NCI-H2196 treated with DMSO at 0.1 percent for 48 hours (cell line): ENCODE measurements around the gene CDK6.

Experiments used
- DNase-seq: peaks from one replicate; lab custom pipeline; 2025; ENCODE audit not compliant: unreplicated experiment; lab: John Stamatoyannopoulos, UW

Gene CDK6

GRCh38 chr7:92631067-92631849 lies 205.1 kb downstream of the CDK6 start:
- no peak for DNase-seq

GRCh38 chr7:92629779-92630178 lies 206.6 kb downstream of the CDK6 start:
- DNase-seq: no peak

GRCh38 chr7:92627956-92628355 lies 208.4 kb downstream of the CDK6 start:
- DNase-seq: no peak

GRCh38 chr7:92626281-92626809 lies 210.0 kb downstream of the CDK6 start:
- no peak for DNase-seq

- no peak for DNase-seq
These were observed 210.8 kb downstream of the CDK6 start for GRCh38 chr7:92625617-92626016.

- no peak for DNase-seq
These were observed 211.9 kb downstream of the CDK6 start for GRCh38 chr7:92624298-92624996.

- DNase-seq: no peak
These were observed 212.8 kb downstream of the CDK6 start for GRCh38 chr7:92623544-92623943.

- DNase-seq: no peak
These were observed 213.7 kb downstream of the CDK6 start for GRCh38 chr7:92622685-92623084.

GRCh38 chr7:92622030-92622429 lies 214.3 kb downstream of the CDK6 start:
- no peak for DNase-seq

GRCh38 chr7:92621561-92622023 lies 214.8 kb downstream of the CDK6 start:
- DNase-seq: no peak

GRCh38 chr7:92621026-92621540 lies 215.3 kb downstream of the CDK6 start:
- peak; percentile 81 for DNase-seq

- no peak for DNase-seq
These were observed 220.5 kb downstream of the CDK6 start for GRCh38 chr7:92615861-92616260.

- peak; percentile 57 for DNase-seq
These were observed 221.7 kb downstream of the CDK6 start for GRCh38 chr7:92614660-92615174.

- no peak for DNase-seq
These were observed 222.7 kb downstream of the CDK6 start for GRCh38 chr7:92613720-92614119.

GRCh38 chr7:92613214-92613613 lies 223.2 kb downstream of the CDK6 start:
- no peak for DNase-seq

- no peak for DNase-seq
These were observed 223.9 kb downstream of the CDK6 start for GRCh38 chr7:92612501-92612900.

- no peak for DNase-seq
These were observed 224.6 kb downstream of the CDK6 start for GRCh38 chr7:92611735-92612134.

GRCh38 chr7:92609921-92610518 lies 226.4 kb downstream of the CDK6 start:
- DNase-seq: no peak

- peak; percentile 55 for DNase-seq
These were observed 227.7 kb downstream of the CDK6 start for GRCh38 chr7:92608380-92609322.

GRCh38 chr7:92606985-92607384 lies 229.4 kb downstream of the CDK6 start:
- no peak for DNase-seq
